Measurements from ENCODE around the gene LGMN.

The LGMN gene

DNA sequence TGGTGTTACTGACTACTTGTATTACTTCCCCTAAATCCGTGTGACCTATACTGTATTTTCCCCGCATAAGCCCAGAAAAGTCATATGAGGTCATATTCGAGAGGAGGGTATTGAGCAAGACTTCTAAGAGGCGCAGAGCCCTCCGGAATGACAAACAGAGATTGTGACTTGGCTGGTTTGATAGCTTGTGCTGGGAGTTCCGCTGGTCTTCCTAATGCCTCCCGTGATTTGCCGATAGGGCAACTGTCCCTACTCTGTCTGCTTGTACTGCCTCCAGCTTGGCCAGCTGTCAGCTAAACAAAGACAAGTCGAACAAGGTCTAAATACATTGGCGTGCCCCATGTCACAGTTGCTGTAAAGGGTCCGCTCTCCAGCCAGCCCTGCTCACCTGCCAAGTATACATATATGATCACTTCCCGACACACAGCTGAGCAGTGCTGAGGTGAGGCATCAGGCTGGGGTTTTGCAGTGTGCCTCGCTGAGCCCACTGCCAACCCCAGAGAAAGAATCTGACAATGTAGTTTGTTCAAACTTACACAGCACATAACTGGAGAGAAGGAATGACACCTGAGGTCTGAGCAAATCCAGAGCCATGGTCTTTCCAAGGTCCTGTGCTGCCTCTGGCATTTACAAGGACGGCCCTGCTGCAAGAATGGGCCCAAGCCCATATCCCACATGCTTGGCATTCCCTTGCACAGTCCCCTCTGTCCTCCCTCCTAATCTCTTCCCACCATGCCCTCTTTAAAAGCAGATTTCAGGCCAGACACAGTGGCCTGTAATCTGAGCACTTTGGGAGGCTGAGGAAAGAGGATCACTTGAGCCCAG is 23.7 kb downstream of the LGMN start:
- no peak for DNase-seq

DNA sequence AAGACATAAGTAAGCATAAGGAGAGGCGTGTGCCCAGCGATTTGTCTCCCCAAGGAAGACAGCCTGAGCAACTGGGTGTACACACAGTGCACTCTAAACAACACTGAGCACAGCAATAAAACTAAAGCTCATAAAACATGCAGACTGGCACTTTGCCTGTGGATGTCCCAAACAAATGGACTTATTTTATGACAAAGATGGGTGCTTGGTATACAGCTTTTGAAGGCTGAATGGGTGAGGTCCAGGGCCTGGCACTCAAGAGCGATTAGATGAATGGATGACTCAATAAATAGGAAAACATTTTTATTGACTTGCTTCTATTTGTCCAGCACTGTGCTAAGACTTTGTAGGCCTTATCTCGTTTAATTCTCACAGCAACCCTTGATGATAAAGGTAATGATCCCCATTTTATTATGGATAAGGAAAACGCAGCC is 28.5 kb downstream of the LGMN start:
- DNase-seq = no peak

DNA sequence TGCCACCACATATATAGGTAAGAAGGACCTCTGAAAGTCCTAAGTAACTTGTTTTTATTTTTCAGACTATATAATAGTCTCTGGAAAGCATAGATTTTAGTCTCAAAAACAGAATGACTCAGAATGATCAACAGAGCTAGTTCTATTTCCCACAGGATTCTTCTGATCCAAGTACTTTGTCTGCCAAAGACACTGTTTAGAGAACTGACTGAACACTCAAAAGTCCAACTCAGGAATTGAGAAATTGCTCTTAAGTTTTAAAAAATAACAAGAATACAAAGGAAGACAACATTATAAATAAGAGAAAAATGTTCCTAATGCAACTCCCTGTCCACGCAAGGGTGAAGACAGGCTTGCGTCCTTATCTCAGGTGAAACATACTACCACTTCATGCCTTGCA is 29.0 kb downstream of the LGMN start:
- DNase-seq = no peak

DNA sequence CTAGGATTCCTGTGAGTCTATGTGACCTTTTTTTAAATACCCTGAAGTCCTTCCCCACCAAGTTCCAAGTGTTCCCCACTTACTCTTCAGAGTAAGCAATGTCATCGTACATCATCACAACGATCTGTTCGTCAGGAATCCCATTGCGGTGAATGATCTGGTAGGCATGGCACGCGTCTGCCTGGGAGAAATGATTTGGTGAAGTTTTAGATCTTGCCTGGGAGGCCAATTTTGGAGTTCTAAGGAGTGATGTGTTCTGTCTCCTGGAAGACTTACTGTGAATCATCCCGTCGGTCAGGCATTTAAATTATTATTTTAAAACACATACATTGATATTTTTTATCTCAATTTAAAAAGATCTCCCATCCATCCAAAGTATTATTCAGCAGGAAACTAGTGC is 29.8 kb downstream of the LGMN start:
- no peak for DNase-seq

DNA sequence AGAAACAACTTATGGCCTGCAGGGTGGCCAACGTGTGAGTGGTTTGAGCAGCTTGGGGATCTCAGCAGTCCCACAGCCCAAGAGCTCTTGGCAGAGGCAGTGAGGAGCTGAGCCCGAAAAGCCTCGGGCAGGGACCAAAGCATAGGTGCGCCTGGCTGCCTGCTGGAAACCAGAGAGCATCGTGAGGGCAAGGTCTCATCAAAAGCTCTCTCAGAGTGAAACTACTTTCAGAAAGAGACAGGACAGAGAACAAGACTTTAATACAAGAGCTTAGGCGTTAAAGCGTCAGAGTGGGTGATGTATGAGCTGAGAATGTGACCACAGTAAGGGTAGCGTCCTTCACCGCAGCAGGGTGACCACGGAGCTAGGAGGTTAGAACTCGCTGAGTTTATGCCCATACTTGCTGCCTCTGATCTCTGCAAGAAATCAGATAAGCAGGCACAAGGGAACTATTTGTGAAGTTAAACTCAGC is 30.8 kb downstream of the LGMN start:
- no peak for DNase-seq

DNA sequence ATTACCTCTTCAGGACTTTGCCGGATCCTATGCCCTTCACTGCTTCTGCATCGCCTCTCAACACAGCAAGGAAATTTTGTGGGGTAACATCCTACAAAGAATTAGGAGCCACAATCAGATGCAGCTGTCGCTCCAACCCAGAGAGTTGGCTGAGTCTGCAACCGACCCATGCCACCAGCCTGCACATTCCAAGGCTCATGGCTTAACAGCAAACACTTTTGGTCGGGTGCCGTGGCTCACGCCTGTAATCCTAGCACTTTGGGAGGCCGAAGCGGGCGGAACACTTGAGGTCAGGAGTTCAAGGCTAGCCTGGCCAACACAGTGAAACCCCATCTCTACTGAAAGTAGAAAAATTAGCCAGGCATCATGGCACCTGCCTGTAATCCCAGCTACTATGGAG is 32.3 kb downstream of the LGMN start:
- DNase-seq = no peak

DNA sequence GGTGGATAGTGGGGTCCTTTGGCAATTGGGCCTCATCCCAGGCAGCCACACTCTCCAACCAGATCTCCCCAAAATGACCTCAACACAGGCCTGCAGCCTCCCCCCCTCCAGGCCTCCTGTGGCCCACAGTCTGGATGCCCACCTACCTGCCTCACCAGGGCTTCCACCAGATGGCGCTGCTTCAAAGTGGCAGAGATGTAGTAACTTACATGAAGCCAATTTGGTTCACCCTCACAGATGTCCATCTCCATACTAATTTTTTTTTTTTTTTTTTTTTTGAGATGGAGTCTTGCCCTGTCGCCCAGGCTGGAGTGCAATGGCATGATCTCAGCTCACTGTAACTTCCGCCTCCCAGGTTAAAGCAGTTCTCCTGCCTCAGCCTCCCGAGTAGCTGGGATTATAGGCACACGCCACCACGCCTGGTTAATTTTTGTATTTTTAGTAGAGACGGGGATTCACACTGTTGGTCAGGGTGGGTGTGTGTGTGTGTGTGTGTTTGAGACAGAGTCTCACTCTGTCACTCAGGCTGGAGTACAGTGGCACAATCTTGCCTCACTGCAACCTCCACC is 33.6 kb downstream of the LGMN start:
- DNase-seq = peak; percentile 79

DNA sequence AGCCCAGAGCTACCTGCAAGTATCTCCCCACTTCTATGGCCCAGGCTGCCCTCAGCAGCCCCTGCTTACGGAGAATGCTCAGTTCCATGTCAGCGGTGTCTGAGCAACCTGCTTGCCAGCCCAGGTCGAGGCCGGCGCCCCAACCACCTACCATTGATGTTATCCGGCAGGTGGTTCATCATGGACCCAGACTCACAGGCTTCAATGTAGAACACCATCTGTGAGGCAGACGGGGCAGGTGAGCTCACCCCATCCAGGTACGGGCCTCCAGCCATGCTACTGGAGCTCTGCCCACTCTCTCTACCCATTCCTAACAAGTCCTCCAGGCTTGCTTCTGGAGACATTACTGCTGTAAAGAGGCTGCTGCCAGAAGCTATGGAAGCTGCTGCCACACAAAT is 35.8 kb downstream of the LGMN start:
- no peak for DNase-seq

DNA sequence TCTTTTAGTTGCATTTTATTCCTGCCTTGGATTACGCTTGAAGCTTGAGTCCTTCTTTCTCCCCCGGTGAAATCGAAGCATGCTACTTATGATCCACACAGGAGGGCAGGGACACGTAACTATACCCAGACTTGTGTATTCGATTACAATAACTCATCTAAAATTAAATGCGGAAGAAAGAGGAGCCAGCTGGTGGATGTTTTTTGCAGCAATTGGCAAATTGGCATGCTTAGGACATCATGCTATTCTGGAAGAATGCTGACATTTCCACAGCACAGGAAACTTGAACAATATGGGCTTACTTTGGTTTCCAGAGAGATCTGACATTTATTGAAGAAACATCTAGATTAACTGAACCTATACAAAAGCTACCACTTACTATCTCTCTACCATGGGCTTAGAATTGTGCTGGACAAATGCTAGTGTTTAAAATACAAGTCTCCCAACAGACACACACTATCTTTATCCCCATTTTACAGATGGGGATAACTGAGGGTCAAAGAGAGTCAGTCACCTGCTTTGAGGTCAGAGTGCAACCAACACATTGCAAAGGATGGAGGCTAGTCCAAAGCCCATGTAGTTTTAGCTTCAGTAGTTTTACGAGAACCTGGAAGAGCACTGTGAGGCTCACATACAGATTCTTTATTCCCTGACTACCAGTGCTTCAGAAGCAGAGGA is 36.3 kb downstream of the LGMN start:
- no peak for DNase-seq

DNA sequence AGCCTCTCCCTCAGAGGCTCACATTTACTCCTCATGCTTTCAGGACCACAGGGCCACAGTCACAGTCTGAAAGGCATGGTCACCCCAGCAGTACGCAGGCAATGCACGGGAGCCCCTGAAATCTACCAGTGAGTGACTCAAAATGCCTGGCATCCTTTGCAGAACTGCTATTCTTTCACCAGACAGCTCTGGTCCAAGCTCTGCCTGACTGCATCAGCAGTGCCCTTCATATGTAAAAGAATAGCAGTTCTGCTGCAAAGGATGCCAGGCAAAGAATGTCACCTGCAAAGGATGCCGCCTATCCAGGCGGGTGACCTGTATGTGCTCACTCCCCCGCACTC is 38.5 kb downstream of the LGMN start:
- DNase-seq = no peak

DNA sequence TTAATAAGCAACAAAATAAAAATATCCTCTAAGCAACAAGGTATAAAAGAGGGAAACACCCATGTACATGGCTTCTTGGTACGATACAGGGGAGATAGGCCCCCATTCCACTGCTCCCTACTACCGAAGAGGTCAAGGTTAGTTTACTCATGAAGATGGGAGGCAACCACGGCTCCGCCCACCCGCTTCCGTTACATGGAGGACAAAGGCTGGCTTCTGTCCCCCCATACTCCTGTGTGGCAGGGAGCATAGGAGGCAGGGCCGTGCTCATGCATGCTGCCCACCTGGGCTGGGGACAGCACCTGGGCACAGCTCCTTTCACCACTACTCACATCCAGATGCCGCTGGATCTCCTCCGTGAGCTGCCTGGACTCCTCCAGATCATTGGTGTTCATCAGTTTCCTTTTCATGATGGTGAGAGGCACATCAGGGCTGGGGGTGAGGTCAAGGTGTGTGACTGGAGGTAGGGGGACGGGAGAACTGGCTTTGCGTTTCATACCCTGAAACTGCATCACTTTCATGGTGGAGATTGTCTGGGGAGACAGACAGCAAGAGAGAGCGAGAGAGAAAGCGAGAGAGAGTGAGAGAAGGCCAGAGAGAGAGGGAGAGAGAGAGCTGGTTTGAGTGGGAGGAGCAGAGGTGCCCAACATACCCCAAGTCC is 39.0 kb downstream of the LGMN start:
- DNase-seq = no peak

DNA sequence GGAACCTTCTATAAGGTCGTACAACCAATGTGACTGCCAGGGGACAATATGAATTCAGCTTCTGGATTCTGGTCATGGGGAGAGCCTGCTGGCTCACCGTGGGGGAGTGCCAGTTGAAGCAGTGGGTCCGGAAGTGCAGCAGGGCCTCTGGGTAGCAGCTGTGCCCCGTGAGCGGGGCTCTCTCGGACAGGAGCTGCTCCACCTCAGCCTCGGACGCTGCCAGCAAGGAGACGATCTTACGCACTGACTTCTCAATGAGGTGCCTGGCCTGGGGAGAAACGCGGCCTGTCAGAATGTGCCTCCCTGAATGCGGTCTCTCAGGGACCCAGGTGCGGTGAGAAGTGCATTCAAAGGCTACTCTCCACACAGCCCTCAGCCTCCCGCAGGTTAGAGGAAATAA is 42.0 kb downstream of the LGMN start:
- DNase-seq = no peak

DNA sequence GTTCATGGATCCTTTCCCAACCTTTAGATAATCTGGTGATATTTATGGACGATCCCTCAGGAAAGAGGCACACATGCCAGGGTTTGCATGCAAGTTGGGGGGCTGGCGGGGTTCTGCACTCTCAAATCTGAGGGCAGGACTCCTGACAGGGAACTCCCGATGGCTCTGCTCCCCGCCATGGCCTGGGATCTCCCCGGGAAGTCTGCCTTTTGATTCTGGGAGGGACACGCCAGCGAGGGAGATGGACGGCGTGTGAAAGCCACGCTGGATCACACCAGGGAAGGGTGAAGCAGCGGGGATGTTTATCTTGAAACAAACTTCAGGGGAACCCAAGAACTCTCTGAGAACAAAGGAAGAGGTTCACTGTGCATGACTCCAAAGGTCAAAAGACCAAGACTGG is 43.6 kb downstream of the LGMN start:
- no peak for DNase-seq

DNA sequence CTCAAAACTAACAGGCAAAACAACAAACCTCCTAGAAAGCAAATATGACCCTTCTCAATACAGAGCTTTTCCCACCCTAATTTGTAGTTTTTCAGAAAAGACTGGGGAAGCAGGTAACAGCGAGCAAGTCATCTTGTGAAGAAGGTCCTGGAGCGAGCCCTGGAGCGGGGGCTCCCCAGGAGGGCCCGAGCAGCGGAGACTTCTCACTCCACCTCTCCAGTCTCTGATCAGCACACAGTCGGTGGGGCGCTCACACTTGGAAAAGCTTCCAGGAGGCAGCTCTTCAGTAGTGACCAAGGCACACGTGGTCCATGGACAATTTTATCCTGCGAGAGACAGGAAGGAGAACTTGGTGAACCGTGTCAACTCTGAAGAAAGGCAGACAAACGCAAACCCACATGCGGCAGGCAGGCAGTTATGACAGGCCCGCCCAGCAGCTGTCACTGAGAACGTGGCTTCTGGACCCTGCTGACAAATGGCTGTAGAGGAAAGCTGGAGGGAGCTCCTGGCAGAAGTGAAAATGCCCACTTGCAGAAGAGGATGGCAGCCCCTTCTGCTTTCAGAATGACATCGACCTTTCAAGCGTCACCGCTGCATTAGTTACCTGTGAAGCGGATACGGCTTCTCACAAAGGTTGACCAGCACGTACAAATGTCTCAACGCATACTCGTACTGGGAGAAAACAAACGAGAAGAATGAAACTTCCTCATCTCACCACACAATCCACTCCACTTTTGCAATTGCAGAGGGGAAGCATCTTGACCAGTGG is 44.2 kb downstream of the LGMN start:
- no peak for DNase-seq

DNA sequence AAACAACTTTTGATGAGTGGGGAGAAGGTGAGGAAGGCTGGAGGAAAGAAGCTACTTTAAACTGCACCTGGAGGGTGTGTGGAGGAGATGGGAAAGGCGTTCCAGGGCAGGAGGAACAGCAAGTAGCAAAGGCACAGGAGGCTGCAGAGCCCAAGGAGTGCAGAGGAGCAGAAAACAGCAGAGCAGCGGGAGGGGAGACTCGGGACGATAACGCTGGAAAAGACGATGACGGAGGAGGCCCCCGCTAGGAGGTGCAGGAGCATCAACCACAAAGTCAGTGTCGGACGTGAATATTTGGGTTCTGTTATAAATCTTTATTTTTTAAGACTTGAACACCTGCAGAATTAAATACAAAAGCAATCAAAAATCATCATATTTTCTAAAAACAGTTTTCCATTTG is 44.9 kb downstream of the LGMN start:
- no peak for DNase-seq

DNA sequence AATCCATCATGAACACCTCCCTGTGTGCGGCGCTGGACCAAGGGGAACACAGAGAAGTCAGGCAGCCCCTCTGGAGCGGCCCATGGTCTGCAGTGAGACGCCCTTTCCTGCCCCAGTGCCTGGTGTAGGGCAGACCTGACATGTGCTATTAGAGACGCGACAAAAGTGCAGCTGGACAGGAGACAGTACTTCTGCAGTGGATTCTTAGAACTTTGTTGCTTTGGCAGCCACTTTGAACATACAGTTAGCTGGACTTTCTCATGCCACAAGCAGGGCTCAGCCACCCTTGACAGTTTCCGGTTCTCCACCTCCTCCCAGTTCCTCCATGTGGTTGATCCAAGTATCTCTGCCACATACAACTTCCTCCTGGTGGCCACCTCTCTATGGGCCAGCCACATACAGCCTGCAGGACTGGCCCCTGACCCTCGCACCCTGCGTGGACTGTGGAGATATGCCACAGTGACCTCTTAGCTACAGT is 45.9 kb downstream of the LGMN start:
- no peak for DNase-seq

DNA sequence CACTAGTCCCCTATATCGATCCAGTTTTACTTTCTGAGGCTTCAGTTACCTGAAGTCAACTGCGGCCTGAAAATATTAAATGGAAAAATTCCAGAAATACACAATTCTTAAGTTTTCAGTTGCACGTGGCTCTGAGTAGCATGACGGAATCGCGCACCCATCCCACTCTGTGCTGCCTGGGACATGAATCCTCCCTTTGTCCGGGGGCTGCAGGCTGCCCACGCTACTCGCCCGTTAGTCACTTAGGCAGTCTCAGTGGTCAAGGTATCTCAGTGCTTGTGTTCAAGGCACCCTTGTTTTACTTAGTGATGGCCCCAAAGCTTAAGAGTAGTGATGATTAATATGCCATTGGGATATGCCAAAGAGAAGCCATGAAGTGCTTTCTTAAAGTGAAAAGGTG is 46.6 kb downstream of the LGMN start:
- DNase-seq = no peak

DNA sequence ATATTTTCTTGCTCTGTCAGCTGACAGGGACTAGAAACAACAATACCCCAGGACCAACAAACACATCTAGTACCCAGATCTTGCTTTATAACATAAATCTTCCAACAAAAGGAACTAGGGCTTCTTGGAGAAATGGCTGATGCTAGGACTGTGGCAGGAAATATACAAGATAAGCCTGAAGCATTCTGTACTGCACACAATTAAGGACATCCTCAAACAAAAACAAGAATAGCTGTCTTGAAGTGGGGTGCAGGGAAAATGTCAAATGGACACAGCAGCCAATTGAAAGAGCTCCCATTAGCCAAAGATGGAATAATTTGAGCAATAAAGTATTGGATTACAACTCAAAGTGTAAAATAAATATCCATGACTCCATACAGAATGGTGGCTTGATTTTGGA is 50.0 kb downstream of the LGMN start:
- DNase-seq = no peak

DNA sequence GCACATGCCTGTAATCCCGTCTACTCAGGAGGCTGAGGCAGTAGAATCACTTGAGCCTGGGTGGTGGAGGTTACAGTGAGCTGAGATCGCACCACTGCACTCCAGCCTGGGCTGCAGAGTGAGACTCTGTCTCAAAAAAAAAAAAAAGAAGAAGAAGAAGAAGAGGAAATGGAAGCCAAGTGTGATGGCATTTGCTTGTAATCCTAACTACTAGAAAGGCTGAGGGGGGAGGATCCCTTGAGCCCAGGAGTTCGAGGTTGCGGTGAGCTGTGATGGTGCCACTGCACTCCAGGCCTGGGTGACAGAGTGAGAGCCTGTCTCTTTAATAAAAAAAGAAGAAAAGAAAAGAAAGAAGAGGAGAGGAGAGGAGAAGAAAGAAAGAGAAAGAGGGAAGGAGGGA is 52.1 kb downstream of the LGMN start:
- DNase-seq = no peak

DNA sequence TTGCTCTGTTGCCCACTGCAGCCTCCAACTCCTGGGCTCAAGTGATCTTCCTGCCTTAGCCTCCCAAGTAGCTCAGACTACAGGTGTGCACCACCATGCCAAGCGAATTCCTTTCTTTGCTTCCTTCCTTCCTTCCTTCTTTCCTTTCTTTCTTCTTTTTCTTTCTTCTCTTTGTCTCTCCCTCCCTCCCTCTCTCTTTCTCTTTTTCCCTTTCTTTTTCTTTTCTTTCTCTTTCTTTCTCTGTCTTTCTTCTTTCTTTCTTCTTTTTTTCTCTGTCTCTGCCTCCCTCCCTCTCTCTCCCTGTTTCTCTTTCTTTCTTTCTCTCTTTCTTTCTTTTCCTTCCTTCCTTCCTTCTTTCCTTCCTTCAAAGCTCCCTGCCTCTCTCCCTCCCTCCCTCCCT is 52.9 kb downstream of the LGMN start:
- no peak for DNase-seq

DNA sequence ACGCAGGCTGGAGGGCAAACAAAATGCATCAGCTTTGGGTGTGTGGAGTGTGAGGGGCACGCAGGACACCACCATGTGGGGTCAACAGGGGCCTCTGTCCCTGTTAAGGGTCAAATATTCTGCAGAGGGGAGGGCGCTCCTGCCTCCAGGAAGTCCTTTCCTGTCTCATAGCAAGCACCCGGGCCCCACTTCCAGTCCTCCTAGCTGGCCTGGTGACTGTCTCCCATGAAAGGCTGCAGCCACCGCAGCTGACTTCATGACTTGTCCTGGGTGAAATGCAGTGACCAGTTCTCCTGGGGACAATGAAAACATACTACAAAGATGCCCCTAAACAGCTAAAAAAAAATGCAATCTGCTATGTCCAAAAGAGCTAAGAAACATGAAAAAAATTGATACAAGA is 53.6 kb downstream of the LGMN start:
- DNase-seq = no peak

DNA sequence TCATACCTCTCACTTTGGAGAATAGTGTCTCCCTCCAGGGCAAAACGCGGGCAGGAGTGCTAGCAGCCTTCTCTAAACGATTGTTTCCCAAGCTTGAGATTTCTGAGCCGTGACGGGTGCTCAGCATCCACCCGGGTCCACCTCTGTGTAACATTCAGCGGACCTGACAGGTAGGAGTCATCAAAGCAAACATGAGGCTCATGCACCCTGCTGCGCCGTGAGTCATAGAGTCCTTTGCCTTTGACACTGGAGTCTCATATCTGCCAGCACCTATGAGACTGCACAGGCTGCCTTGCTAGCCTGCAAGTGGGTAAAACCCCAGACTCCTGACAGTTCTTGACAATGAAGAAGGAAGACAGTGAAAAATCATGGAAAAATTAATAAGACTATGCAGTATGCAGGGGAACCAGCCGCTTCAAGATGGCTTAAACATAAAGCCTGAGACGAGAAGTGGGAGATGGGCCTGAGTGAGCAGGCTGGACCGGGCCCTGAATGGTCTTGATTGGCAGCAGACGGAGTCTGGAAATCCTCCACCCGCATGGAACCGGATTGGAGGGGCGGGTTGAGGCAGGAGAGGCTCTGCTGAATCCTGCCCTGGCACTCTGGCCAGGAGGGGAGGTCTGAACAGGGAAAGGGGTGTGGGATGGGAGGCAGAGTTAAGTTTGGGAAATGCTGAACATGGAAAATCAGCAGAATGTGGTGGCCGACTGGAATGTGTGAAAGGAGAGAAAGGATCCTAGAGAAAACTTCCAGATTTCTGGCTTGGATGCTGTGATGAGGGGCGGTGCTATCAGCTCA is 54.2 kb downstream of the LGMN start:
- no peak for DNase-seq

All from effector CD8-positive, alpha-beta T cell (primary cell).